ENCODE results near the gene USP24.

DNA sequence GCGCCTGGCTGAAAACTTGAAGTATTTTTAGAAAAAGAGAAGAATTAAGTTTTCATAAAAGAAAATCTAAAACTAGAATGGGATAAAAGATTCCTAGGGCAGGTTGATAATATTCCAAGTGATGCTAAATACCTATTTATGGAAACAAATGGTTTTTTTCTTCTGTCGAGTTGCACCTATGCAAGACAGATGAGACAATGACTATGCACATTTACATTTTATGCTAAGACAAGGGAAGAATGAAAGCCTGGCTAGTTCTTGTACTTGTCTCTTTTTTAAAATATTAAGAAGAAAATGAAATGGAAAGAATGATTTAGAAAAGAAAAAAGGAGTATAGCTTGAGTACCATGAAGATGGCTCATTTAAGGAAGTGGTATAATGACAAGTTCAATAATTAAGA lies 24.4 kb upstream of the USP24 start:
- TF ChIP-seq, protein P1, sequence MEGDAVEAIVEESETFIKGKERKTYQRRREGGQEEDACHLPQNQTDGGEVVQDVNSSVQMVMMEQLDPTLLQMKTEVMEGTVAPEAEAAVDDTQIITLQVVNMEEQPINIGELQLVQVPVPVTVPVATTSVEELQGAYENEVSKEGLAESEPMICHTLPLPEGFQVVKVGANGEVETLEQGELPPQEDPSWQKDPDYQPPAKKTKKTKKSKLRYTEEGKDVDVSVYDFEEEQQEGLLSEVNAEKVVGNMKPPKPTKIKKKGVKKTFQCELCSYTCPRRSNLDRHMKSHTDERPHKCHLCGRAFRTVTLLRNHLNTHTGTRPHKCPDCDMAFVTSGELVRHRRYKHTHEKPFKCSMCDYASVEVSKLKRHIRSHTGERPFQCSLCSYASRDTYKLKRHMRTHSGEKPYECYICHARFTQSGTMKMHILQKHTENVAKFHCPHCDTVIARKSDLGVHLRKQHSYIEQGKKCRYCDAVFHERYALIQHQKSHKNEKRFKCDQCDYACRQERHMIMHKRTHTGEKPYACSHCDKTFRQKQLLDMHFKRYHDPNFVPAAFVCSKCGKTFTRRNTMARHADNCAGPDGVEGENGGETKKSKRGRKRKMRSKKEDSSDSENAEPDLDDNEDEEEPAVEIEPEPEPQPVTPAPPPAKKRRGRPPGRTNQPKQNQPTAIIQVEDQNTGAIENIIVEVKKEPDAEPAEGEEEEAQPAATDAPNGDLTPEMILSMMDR (conservative IDR thresholded peaks at IDR 0.05; ENCODE audit: low read length): no peak
- no peak for TF ChIP-seq EZH2phosphoT487 (IDR thresholded peaks at IDR 0.05; ENCODE audit: borderline replicate concordance)
